Brain microvascular endothelial cell (primary cell): ENCODE measurements around the gene THSD4.

Experiments
- DNase-seq: peaks from one replicate; pipeline ENCODE4 v3.0.0-alpha.2; 2020
- H3K27ac ChIP-seq: fragments of 250-450 bp; sonication (Bioruptor Pico); 2 replicates; pipeline ENCODE4 v1.5.1; 2020; ENCODE audit warnings: mild to moderate bottlenecking, moderate library complexity
- H3K27me3 ChIP-seq: fragments of 250-450 bp; sonication (Bioruptor Pico); replicated peaks from 2 replicates; pipeline ENCODE4 v1.5.1; 2020; ENCODE audit warnings: mild to moderate bottlenecking
- H3K36me3 ChIP-seq: fragments of 250-450 bp; sonication (Bioruptor Pico); replicated peaks from 2 replicates; pipeline ENCODE4 v1.5.1; 2020; ENCODE audit warnings: mild to moderate bottlenecking
- H3K4me3 ChIP-seq: 2 replicates; pipeline ENCODE4 v1.5.1; 2011; ENCODE audit warnings: low read depth, mild to moderate bottlenecking, control low read depth, low read length, moderate library complexity
- in situ Hi-C: cut with HindIII; loops from 2 replicates; pipeline ENCODE4 v1.10.0; 2017; ENCODE audit warnings: low sequenced_read_pairs, low pct_ligation_motif_present
- TF ChIP-seq, protein P1 (sequence below): IDR thresholded peaks from 2 replicates; pipeline ENCODE4 v1.5.1; 2011; ENCODE audit warnings: low read depth, mild to moderate bottlenecking, moderate library complexity, low read length, control low read depth, inconsistent platforms; ENCODE audit errors: missing control alignments

THSD4 gene

DNA sequence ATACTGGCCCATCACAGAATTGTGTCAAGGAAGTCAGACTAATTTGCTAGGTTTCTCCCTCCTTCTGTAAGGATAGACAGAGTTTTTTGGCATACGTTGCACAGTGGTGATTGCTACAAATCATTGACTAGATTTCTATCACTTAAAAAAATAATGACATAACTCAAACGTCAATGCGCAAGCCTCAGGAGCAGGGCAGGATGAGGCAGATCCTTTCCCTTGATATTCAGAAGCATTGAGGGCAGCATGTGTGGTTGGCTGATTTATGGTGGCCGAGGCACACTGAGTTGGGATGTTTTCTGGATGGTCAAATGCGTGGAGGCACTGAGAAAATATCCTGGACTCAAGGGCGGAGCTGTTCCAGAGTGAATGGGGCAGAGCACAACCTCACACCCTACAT is 14.4 kb downstream of the THSD4 start:
- Histone ChIP-seq H3K27me3 (no peaks in the 10 kb centered on the region), H3K27ac (no peak overlapping the region), H3K36me3 (no peaks in the 10 kb centered on the region), H3K4me3 (no peak overlapping the region)
- TF ChIP-seq, protein P1, sequence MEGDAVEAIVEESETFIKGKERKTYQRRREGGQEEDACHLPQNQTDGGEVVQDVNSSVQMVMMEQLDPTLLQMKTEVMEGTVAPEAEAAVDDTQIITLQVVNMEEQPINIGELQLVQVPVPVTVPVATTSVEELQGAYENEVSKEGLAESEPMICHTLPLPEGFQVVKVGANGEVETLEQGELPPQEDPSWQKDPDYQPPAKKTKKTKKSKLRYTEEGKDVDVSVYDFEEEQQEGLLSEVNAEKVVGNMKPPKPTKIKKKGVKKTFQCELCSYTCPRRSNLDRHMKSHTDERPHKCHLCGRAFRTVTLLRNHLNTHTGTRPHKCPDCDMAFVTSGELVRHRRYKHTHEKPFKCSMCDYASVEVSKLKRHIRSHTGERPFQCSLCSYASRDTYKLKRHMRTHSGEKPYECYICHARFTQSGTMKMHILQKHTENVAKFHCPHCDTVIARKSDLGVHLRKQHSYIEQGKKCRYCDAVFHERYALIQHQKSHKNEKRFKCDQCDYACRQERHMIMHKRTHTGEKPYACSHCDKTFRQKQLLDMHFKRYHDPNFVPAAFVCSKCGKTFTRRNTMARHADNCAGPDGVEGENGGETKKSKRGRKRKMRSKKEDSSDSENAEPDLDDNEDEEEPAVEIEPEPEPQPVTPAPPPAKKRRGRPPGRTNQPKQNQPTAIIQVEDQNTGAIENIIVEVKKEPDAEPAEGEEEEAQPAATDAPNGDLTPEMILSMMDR = no peak
- in situ Hi-C loops = no loop called here
- no peak for DNase-seq

DNA sequence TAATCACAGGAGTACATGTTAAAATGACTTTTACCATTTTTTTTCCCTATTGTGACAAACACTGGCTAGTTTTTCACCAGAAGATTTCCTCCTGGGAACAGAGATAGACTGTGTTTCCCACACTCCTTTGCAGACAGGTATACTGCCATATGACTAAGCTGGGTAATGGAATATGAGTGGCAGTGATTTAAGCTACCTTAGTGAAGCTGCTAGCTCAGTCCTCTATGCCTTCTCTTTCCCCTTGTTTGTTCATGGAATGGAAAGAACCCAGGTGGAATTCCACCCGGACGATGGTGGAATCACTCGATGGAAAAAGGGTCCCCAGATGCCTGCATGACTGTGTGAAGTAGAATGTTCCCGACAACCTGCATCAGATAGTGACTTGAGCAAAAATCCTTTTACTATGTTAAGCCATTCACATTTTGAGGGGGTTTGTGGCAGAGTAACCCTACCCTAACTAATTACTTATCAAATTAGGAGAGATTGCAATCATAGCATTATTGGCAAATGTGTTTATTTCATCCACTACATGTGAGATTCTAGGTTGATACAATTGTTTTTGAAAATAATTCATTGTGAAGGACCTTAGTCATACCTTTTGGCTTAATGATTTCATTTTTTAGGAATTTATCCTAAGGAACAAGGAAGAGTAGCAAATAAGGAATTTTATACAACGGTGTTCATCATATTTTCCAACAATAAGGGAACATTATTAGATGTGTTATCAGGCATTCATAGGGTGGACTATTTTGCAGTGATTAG is 16.5 kb downstream of the THSD4 start:
- DNase-seq = no peak
- H3K27ac ChIP-seq = peak overlapping the region; percentile 10
- H3K4me3 ChIP-seq = no peak overlapping the region
- H3K27me3 ChIP-seq = no peaks in the 10 kb centered on the region
- no peaks in the 10 kb centered on the region for H3K36me3 ChIP-seq
- in situ Hi-C loops = no loop called here
- TF ChIP-seq, protein P1 = no peak

DNA sequence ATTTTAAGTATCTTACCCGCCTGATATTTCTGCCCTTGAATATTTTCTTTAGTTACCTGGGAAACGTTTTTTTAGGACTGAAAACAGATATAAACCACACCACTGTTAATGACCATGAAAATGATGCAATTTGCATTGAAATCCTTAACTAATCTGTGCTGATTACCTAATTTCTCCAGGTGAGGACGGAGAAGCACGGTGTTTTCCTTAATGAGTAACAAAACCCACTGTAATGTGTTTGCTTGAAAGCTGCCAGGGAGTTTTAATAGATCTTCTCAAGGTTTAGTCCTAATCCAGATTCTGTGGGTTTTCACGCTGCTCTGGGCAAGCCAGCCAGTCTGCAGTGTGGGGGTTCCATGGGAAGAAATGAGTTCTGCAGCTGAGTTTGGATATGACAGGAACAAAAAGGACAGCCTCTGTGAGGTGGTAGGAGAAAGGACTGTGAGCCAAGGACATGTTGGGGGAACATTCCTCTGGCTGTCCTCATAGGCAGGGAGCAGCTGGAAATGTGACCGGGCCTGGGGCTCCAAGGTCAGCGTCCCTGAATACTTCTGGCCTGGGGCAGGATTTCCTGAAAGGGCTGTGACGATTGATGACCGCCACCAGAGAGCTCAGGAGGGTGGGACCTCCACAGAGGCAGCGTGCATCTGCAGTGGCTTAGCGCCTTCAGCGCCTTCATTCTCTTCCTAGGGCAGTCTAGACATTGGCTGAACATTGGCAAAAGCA is 18.6 kb downstream of the THSD4 start:
- in situ Hi-C loops = no loop called here
- Histone ChIP-seq H3K4me3 (no peak overlapping the region), H3K27ac (no peak overlapping the region), H3K36me3 (no peaks in the 10 kb centered on the region), H3K27me3 (no peaks in the 10 kb centered on the region)
- DNase-seq = no peak
- TF ChIP-seq, protein P1 = no peak

DNA sequence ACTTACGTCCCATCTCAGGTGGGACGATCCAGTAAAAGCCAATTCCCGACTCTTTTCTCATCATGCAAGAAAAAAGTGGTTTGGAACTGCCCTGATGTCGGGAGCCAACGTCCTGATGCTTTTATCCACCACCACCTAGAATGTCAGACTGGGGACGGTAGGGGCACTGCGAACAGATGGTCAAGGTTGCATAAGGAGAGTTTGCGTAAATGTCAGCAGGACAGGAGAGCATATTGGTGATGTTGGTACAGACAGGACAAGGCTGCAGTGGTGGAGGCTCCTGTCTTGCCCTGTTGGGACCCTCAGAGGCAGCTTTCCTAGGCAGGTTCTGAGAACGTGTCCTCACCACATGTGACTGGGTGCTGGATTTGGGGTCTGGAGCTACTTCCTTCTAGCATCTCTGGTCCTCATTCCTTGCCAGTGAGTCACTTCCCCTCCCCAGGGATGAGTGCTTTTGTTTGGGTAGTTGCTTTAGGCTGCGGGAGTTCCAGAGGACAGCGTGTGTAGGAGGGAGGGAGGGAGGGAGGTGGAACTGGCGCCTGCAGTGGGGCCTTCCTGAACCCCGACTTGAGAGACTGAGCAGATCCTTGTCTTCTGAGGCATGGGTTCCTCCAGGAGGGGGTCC is 21.0 kb downstream of the THSD4 start:
- Histone ChIP-seq H3K36me3 (no peaks in the 10 kb centered on the region), H3K27me3 (no peaks in the 10 kb centered on the region), H3K4me3 (no peak overlapping the region), H3K27ac (peak overlapping the region; percentile 64)
- peak; percentile 94 for DNase-seq
- in situ Hi-C loops = no loop called here
- TF ChIP-seq, protein P1 = no peak

DNA sequence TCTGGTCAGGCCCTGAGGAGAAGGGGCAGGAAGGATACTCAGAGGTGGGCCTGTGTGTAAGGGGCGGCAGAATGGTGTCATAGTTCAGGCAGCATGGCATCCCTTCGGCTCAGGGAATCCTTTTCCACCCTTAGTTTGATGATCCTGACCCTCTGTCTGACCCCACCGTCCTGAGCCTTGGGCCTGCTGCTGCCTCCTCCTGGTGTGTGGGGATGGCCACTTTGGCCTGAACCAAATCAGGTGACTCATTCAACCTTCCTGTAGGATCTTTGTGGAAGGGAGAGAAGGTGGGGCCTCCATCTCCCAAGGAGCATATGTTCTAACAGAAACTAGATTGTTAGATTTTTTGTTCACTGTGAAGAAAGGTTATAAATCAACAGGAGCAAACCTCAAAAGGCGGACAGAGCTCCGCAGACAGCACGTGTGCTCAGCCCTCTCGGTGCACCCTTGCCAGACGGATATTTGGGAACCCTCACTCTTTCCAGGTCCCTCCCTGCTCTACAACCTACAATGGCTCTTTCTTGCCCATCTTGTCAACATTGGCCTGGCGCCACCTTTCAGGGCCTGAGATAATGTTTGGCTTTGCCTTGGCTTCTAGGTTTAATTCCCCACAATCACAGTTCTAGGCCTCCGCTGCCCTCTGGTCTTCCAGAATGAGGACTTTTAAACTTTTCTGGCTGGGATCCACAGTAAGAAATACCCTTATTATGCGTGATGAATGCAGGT is 21.7 kb downstream of the THSD4 start:
- H3K36me3 ChIP-seq = no peaks in the 10 kb centered on the region
- TF ChIP-seq, protein P1 = peak; percentile 58
- H3K27ac ChIP-seq = peak overlapping the region; percentile 64
- in situ Hi-C loops = no loop called here
- H3K4me3 ChIP-seq = no peak overlapping the region
- no peak for DNase-seq
- H3K27me3 ChIP-seq = no peaks in the 10 kb centered on the region
